NOMO-1 treated with dmso at 0.1 percent for 144 hours (cell line): ENCODE data around the gene MYO9B.
A peak's percentile ranks its signal among the peaks of the same experiment; 100 is the strongest.
"Not testable (repeated sequence)": the region's sequence is repeated elsewhere in the genome, so short reads cannot be mapped to it uniquely, and the experiment has no call there.

Experiments
- DNase-seq: peaks from one replicate; lab custom pipeline; 2025; ENCODE audit not compliant: unreplicated experiment; lab: John Stamatoyannopoulos, UW

MYO9B gene

GRCh38 chr19:17138052-17138846, 62.7 kb downstream of the MYO9B start:
- not testable (repeated sequence) for DNase-seq

- no peak for DNase-seq
These were observed 63.5 kb downstream of the MYO9B start for GRCh38 chr19:17138937-17139598.

DNA sequence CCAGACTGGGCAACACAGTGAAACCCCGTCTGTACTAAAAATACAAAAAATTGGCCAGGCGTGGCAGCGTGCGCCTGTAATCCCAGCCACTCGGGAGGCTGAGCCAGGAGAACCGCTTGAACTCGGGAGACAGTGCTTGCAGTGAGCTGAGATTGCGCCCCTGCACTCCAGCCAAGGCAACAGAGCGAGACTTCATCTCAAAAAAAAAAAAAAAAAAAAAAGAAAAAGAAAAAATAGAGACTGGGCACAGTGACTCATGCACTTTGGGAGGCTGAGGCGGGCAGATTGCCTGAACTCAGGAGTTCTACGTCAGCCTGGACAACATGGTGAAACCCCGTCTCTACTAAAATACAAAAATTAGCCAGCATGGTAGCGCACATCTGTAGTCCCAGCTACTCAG, 69.2 kb downstream of the MYO9B start:
- DNase-seq, result not testable (repeated sequence)

GRCh38 chr19:17145546-17146497, 70.2 kb downstream of the MYO9B start:
- no peak for DNase-seq

- DNase-seq, result no peak
These were observed 72.6 kb downstream of the MYO9B start for GRCh38 chr19:17148130-17148529.

DNA sequence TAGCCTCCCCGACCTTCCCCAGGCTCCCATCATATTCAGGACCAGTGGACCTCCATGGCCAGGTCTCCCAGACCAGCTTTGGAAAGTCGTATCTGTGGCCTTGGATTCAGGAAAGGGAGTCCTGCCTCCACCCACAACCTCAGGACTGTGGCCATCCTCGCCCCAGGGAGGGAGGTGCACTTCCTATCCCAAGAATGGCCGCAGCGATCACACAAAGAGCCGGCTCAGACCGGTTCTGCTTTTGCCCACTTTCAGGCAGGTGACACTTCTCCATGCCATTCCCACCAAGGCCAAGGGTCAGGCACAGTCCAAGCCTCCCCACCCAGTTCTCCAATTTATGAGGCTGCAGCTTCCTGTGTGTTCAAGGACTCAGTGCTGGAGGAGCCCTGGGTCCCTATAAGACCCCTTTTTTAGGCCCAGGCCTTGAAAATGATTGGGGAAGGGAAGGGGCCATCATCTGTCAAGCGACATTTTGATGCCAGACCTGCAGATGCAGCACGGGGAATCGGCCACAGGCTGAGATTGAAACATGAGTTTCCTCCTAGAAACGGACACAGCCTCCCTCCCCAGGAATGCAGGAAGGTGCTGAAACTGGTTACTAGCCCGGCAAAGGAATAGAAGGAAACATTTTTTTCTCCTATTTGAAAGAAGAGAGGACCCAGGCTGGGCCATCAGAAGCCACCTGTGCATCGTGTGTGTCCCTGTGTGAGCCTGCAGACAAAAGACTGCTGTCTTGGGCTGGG, 74.0 kb downstream of the MYO9B start:
- no peak for DNase-seq

DNA sequence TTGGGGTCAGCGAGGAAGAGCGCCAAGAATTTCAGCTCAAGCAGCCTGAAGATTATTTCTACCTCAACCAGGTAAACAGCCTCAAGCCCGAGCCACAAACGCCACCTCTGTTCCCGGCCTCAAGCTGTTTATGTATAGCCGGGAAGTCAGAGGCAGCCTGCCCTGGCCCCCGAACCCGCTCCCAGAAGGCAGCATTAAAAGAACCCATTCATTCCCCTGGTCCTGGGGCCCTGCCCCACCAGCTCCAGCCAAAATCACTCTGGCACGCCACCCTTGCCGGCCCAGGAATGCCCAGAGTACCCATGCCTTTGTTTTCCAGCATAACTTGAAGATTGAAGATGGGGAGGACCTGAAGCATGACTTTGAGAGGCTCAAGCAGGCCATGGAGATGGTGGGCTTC, 78.4 kb downstream of the MYO9B start:
- no peak for DNase-seq

- DNase-seq, result no peak
These were observed 79.7 kb downstream of the MYO9B start for GRCh38 chr19:17155251-17155650.

GRCh38 chr19:17156296-17156946, 80.8 kb downstream of the MYO9B start:
- DNase-seq, result no peak

DNA sequence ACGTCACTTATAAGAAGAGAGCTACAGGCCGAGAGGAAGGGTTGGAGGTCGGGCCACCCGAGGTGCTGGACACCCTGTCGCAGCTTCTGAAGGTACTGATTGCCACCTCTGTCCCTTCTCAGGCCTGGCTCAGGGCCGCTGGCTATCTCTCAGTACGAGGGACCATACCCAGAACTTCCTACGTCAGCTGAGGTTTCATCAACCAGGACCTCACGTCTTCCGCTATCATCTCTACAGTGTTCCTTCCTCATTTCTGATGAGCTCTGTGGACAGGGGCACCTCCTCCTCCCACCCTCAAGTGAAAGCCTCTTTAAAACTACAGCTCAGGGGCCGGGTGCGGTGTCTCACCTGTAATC, 81.3 kb downstream of the MYO9B start:
- peak; percentile 28 for DNase-seq

- DNase-seq, result no peak
These were observed 83.0 kb downstream of the MYO9B start for GRCh38 chr19:17158584-17158983.

DNA sequence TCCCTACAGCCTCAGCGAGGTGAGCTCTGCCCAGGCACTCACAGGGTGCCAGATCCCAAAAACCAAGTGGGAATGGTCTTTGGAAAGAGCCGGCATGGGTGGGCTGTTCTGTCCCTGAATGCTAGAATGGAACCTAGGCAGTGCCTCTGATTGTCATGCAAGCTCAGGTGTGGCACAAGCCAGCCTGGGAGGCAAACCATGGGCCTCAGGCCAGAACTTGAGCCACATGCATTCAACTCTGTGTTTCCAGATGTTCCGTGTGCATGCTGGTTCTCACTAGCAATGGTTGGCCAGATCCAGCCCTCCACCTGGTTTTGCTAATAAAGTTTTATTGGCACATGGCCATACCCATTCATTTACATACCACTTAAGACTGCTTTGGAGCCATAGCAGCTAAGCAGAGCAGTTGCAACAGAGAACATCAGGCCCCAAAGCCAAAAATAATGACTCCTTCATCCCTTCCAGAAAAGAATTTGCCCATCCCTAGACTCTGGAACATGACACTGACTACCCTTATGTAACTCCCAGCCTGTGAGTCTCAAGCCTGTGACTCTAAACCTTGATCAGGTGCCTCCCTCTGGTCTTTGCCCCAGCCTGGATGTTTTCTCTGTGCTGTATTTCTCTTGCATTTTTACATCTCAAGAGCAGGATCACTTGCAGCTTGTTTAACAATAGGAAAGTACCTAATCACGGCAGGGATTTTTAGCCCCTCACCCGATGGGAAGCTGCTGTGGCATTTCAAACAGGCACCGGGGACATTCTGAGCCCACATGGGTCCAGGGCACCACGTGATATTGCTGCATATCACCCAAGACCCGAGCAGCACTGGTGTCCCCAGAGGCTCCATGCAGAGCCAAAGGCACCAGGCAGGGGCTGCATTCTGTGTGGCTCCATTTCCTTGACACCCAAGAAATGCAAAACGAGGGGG, 84.2 kb downstream of the MYO9B start:
- DNase-seq, result no peak

DNA sequence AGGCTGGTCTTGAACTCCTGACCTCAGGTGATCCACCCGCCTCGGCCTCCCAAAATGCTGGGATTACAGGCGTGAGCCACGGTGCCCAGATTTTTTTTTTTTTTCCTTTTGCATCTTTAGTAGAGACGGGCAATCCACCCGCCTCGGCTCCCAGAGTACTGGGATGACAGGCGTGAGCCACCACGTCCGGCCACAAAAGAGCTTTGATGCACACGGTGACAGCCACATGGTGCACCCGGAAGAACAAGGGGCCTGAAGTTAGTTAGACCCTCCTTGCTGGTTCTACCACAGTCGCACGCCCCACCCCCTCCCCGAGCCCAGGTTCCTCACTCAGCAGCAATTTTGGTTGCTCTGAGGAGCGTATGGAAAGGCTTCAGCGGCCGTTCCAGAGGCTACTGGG, 85.3 kb downstream of the MYO9B start:
- DNase-seq, result no peak

DNA sequence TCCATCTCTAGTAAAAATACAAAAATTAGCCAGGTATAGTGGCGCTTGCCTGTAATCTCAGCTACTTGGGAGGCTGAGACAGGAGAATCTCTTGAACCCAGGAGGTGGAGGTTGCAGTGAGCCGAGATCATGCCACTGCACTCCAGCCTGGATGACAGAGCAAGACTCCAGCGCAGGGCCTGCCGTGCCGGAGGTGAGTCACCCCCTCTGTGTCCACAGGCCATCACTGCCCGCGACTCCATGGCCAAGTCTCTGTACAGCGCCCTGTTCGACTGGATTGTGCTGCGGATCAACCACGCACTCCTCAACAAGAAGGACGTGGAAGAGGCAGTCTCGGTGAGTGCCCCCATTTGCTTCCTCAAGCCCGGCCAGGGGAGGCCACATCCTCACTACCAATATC, 86.6 kb downstream of the MYO9B start:
- not testable (repeated sequence) for DNase-seq

GRCh38 chr19:17162580-17162979, 87.0 kb downstream of the MYO9B start:
- no peak for DNase-seq

DNA sequence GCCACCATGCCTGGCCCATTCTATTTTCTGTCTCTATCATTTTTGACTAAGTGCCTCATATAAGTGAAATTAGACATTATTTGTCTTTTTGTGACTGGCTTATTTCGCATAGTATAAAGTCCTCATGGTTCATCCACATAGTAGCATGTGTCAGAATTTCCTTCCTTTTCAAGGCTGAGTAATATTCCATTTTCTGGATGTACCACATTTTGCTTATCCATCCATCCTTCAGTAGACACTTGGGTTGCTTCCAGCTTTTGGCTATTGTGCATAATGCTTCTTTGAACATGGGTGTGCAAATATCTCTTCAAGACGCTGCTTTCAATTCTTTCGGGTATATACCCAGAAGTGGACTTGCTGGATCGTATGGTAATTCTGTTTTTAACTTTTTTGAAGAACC, 88.1 kb downstream of the MYO9B start:
- DNase-seq, result no peak

DNA sequence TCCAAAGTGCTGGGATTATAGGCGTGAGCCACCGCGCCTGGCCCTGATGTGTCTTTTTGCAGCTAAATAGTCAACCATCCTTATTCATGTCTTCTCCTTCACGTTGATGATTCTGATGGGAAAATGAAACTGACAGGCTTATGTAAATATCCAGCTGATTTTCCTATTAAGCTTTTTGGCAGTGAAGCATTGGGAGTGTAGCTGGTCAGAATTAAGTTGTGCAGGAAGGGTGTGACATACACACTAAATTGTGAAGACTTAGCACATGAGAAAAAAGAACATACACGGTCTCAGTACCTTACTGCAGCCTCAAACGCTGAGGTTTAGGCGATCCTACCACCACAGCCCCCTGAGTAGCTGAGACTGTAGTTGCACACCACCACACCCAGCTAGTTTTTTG, 89.1 kb downstream of the MYO9B start:
- no peak for DNase-seq

- no peak for DNase-seq
These were observed 90.1 kb downstream of the MYO9B start for GRCh38 chr19:17165715-17166114.

DNA sequence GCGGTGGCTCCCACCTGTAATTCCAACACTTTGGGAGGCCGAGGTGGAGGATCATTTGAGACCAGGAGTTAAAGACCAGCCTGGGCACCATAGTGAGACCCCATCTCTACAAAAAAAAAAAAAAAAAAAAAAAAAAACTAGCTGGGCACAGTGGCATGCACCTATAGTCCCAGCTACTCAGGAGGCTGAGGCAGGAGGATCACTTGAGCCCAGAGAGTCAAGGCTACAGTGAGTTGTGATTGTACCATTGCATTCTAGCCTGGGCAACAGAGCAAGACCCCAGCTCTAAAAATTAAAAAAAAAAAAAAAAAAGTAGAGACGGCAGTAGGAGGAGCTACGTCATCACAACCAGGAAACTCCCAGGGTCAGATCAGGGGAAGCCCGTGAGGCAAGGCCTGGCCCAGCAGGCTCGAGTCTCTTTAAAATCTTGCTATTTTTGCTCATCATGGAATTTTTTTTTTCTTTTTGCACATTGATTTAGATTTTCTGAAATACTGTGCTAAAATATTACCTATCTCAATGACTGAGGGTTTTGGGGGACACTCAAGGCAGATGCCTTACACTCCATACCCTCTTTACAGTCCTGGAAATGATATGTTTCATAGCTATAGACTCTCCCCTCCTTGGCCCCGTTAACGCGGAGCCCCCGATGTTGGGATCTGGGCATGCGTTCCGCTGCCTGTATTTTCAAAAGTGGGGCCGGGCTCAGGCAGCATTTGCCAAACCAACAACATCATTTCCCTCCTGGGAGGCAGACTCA, 95.1 kb downstream of the MYO9B start:
- no peak for DNase-seq
